GM20431 (cell line): ENCODE measurements around the gene DNAJC28.

Experiments
- in situ Hi-C: fragments of 300-500 bp; cut with MseI, MboI; formaldehyde crosslinking; loops from one replicate; pipeline ENCODE4 v1.15.0; 2020; ENCODE audit warnings: low sequenced_read_pairs; ENCODE audit not compliant: unreplicated experiment

Gene DNAJC28

DNA sequence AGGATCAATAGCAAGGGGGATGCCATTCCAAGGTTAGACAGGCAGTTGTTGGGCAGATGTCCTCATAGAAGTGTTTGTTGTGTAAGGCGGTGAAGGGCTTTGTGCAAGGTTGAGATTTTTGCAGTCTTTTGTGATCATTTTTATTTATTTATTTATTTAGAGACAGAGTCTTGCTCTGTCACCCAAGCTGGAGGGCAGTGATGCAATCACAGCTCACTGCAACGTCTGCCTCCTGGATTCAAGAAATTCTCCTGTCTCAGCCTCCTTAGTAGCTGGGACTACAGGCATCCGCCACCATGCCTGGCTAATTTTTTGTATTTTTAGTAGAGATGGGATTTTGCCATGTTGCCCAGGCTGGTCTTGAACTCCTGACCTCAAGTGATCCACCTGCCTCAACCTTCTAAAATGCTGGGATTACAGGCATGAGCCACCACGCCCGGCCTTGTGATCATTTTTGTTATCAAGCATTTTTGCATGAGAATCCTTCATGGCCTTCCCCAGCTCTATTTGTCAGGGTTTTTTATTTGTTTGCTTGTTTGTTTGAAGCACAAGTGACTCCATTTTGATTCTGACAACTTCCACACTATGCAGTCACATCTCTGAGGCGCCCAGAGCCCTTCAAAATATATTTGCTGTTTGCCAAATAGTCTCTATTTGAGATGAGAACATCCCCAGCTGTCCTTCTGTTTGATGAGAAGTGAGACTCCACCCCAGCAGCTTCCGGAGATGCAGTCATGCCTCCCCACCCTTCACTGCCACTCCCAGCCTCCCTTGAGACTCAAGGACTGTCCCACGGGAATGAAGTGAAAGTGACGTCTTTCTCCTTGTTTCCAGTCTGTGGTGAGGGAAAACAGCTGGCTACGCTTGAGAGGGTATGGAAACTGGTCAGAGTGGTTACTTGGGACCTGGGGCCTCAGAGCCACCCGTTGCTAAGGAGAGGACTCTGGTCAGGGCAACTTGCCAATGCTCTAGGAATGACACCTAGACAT lies 49.7 kb downstream of the DNAJC28 start:
- in situ Hi-C loops: loop anchor here (10.0 kb wide), 1 partner anchor 237 kb away; no protein-coding TSS in a partner anchor
